CD4-positive, alpha-beta T cell (primary cell): Measurements from ENCODE around the gene RARB. TPM values are rescaled to one million over a fixed set of nuclear protein-coding genes. Genes with fewer than 3 reads are reported as not detected.

ENCODE experiments used
- ATAC-seq: fragments of 200-7000 bp; cut with Tn5 transposase; one replicate; pipeline ENCODE4 v1.10.0; 2022; ENCODE audit warnings: mild to moderate bottlenecking; ENCODE audit not compliant: poor library complexity
- CTCF ChIA-PET: fragments of 350-600 bp; sonication (Branson Sonifier 250); formaldehyde crosslinking; loops from one replicate; lab custom pipeline; 2021; ENCODE audit warnings: antibody characterized with exemption, inconsistent platforms; lab: Charles Lee
- POLR2A ChIA-PET: fragments of 350-600 bp; sonication (Branson Sonifier 250); formaldehyde crosslinking; loops from one replicate; lab custom pipeline; 2021; ENCODE audit warnings: antibody characterized with exemption, inconsistent platforms; lab: Charles Lee
- DNase-seq, 14 experiments: peaks; one replicate each; pipeline ENCODE4 v3.0.0-alpha.2; 2013 to 2020; ENCODE audit warnings: mixed read lengths in 2 of 14
- H3K27ac ChIP-seq, 2 donors: one replicate each; pipeline versions ENCODE4 v1.5.1 to v1.7.0; 2013; ENCODE audit warnings: low read length in 2 of 2, low read depth in 1 of 2, mild to moderate bottlenecking in 1 of 2
- H3K27me3 ChIP-seq, 2 experiments: 1 replicate in 1 of 2; 2 replicates in 1 of 2; pipeline versions ENCODE4 v1.6.1 to v1.7.0; 2013; ENCODE audit warnings: low read length in 2 of 2, control low read depth in 1 of 2, mild to moderate bottlenecking in 1 of 2, moderate library complexity in 1 of 2; ENCODE audit not compliant: insufficient read depth in 2 of 2, control insufficient read depth in 1 of 2
- H3K36me3 ChIP-seq: one replicate; pipeline ENCODE4 v1.6.1; 2013; ENCODE audit warnings: low read length, control low read depth; ENCODE audit not compliant: insufficient read depth
- H3K4me1 ChIP-seq: one replicate; pipeline ENCODE4 v1.6.1; 2013; ENCODE audit warnings: low read length, control low read depth; ENCODE audit not compliant: insufficient read depth
- H3K4me3 ChIP-seq: one replicate; pipeline ENCODE4 v1.5.1; 2013; ENCODE audit warnings: mild to moderate bottlenecking, low read length, moderate library complexity
- H3K9me3 ChIP-seq, 2 experiments: 1 replicate in 1 of 2; 2 replicates in 1 of 2; pipeline versions ENCODE4 v1.6.1 to v1.7.0; 2013; ENCODE audit warnings: low read length in 2 of 2, mild to moderate bottlenecking in 2 of 2, control low read depth in 1 of 2, moderate library complexity in 1 of 2; ENCODE audit not compliant: control insufficient read depth in 1 of 2, insufficient read depth in 1 of 2
- H3K27ac Mint-ChIP-seq: one replicate; pipeline ENCODE4 v1.8.0; 2020; ENCODE audit warnings: mixed read lengths
- H3K27me3 Mint-ChIP-seq: one replicate; pipeline ENCODE4 v1.8.0; 2021; ENCODE audit warnings: mixed read lengths
- H3K36me3 Mint-ChIP-seq: one replicate; pipeline ENCODE4 v1.8.0; 2021; ENCODE audit warnings: low read depth, mixed read lengths
- H3K4me1 Mint-ChIP-seq: one replicate; pipeline ENCODE4 v1.8.0; 2021; ENCODE audit warnings: low read depth, mixed read lengths
- H3K4me3 Mint-ChIP-seq: one replicate; pipeline ENCODE4 v1.8.0; 2020; ENCODE audit warnings: mild to moderate bottlenecking, mixed read lengths
- H3K9me3 Mint-ChIP-seq: one replicate; pipeline ENCODE4 v1.8.0; 2020; ENCODE audit warnings: mixed read lengths
- CTCF ChIP-seq: fragments of 200-600 bp; IDR thresholded peaks from one replicate; pipeline ENCODE4 v1.8.0; 2022; ENCODE audit warnings: antibody characterized with exemption, mild to moderate bottlenecking
- intact Hi-C, 2 experiments: fragments of 100-400 bp; cut with DNase I in 1 of 2; cut with micrococcal nuclease in 1 of 2; formaldehyde crosslinking; loops; one replicate each; pipeline versions ENCODE4 v1.15.1 to v1.9.0; 2023 to 2025; cut with DNase I, micrococcal nuclease
- total RNA-seq, 174 experiments: library from RNA in 2 of 174; stranded (reverse) in 2 of 174; gene quantifications; one replicate each; pipeline ENCODE4 v1.2.3 and lab custom pipeline; 2021 to 2026

Gene RARB
- total RNA-seq, 2 experiments from 2014 or later: not detected

- H3K4me1 ChIP-seq: no peaks in the 10 kb centered on the region
- intact Hi-C loops: no loop called here
- Mint-ChIP-seq H3K9me3 (no peaks in the 10 kb centered on the region), H3K27me3 (peaks cover 24% of the 10 kb centered on the region), H3K27ac (no peak overlapping the region), H3K4me3 (no peak overlapping the region), H3K4me1 (no peaks in the 10 kb centered on the region), H3K36me3 (no peaks in the 10 kb centered on the region)
- no peak for TF ChIP-seq CTCF
- no peak overlapping the region for H3K27ac ChIP-seq
- ChIA-PET POLR2A (no interaction called here), CTCF (no interaction called here)
- ATAC-seq: no peak
- no peak for DNase-seq
- no peaks in the 10 kb centered on the region for H3K9me3 ChIP-seq
- no peak overlapping the region for H3K4me3 ChIP-seq
- H3K36me3 ChIP-seq: no peaks in the 10 kb centered on the region
- H3K27me3 ChIP-seq: peaks cover 0 to under 1% of the 10 kb centered on the region in 2 experiments
Measured at GRCh38 chr3:25420885-25421284, 7.2 kb upstream of the RARB start.

- Mint-ChIP-seq H3K27me3 (peaks cover 31% of the 10 kb centered on the region), H3K9me3 (no peaks in the 10 kb centered on the region), H3K27ac (no peak overlapping the region), H3K4me1 (no peaks in the 10 kb centered on the region), H3K4me3 (no peak overlapping the region), H3K36me3 (no peaks in the 10 kb centered on the region)
- Histone ChIP-seq H3K9me3 (no peaks in the 10 kb centered on the region), H3K4me1 (no peaks in the 10 kb centered on the region), H3K27ac (no peak overlapping the region), H3K36me3 (no peaks in the 10 kb centered on the region), H3K27me3 (peaks cover 0 to 9% of the 10 kb centered on the region in 2 experiments), H3K4me3 (no peak overlapping the region)
- CTCF ChIA-PET: no interaction called here
- TF ChIP-seq CTCF: no peak
- no peak for DNase-seq
- POLR2A ChIA-PET: no interaction called here
- intact Hi-C loops: no loop called here
- ATAC-seq: no peak
Measured at GRCh38 chr3:25421747-25422146, 6.3 kb upstream of the RARB start.

- POLR2A ChIA-PET: no interaction called here
- no peaks in the 10 kb centered on the region for H3K36me3 Mint-ChIP-seq
- no peak for ATAC-seq
- no peaks in the 10 kb centered on the region for H3K4me1 ChIP-seq
- TF ChIP-seq CTCF: no peak
- CTCF ChIA-PET: no interaction called here
- H3K27ac Mint-ChIP-seq: no peak overlapping the region
- H3K4me1 Mint-ChIP-seq: no peaks in the 10 kb centered on the region
- no peak overlapping the region for H3K4me3 ChIP-seq
- no peaks in the 10 kb centered on the region for H3K36me3 ChIP-seq
- H3K27me3 ChIP-seq: peaks cover 12 to 31% of the 10 kb centered on the region in 2 experiments
- H3K27me3 Mint-ChIP-seq: peaks cover 47% of the 10 kb centered on the region
- intact Hi-C loops: no loop called here
- no peak overlapping the region for H3K27ac ChIP-seq
- H3K9me3 ChIP-seq: peaks cover 0 to 9% of the 10 kb centered on the region in 2 experiments
- no peaks in the 10 kb centered on the region for H3K9me3 Mint-ChIP-seq
- H3K4me3 Mint-ChIP-seq: no peak overlapping the region
- no peak for DNase-seq
Measured at GRCh38 chr3:25423780-25424588, 4.1 kb upstream of the RARB start.
